K562 (cell line): ENCODE measurements around the gene CNTROB. TPM values are rescaled to one million over a fixed set of nuclear protein-coding genes. Genes with fewer than 3 reads are reported as not detected.

Source experiments
- ARID1B ChIP-seq: fragments of 450-650 bp; IDR thresholded peaks from 2 replicates; pipeline ENCODE4 v1.6.1; 2016; ENCODE audit warnings: antibody characterized with exemption, mild to moderate bottlenecking, inconsistent platforms
- BHLHE40 ChIP-seq: IDR thresholded peaks from 2 replicates; pipeline ENCODE4 v1.6.1; 2011; ENCODE audit warnings: low read length, improper control_type of control experiment
- C11orf30 ChIP-seq: fragments of 450-650 bp; IDR thresholded peaks from 2 replicates; pipeline ENCODE4 v1.6.1; 2016; ENCODE audit warnings: low read depth, mild to moderate bottlenecking
- ETV6 ChIP-seq, 3 experiments: fragments of 150-350 bp in 1 of 3; sonication (generic) in 1 of 3; formaldehyde crosslinking in 1 of 3; IDR thresholded peaks; 2 replicates each; pipeline versions ENCODE4 v1.6.1 to v1.8.0; 2014 to 2022; ENCODE audit warnings: borderline replicate concordance in 2 of 3, low read depth in 2 of 3, antibody characterized with exemption in 1 of 3, low read length in 1 of 3, mild to moderate bottlenecking in 1 of 3, missing genetic modification reagents in 1 of 3
- HDAC2 ChIP-seq: fragments of 450-650 bp; IDR thresholded peaks from 2 replicates; pipeline ENCODE4 v1.6.1; 2016; ENCODE audit warnings: mild to moderate bottlenecking
- IFI16 ChIP-seq: fragments of 250-450 bp; sonication (Bioruptor Pico); IDR thresholded peaks from 2 replicates; pipeline ENCODE4 v2.1.2; 2022; ENCODE audit warnings: mild to moderate bottlenecking, inconsistent platforms
- JUN ChIP-seq, 2 experiments: sonication (generic) in 1 of 2; formaldehyde crosslinking in 1 of 2; IDR thresholded peaks; 2 replicates each; pipeline versions ENCODE4 v1.6.1 to v1.8.0; 2012 to 2022; ENCODE audit warnings: borderline replicate concordance in 2 of 2, mild to moderate bottlenecking in 2 of 2, improper control_type of control experiment in 1 of 2, low read depth in 1 of 2, low read length in 1 of 2, missing genetic modification reagents in 1 of 2
- KDM2B ChIP-seq: fragments of 250-450 bp; sonication (Bioruptor Pico); IDR thresholded peaks from 2 replicates; pipeline ENCODE4 v1.8.0; 2021; ENCODE audit warnings: mild to moderate bottlenecking, moderate library complexity
- MECOM ChIP-seq: fragments of 250-450 bp; sonication (Bioruptor Pico); IDR thresholded peaks from 2 replicates; pipeline ENCODE4 v1.8.0; 2022; ENCODE audit warnings: inconsistent platforms
- MTA1 ChIP-seq: fragments of 450-650 bp; IDR thresholded peaks from 2 replicates; pipeline ENCODE4 v1.6.1; 2017; ENCODE audit warnings: borderline replicate concordance
- NFRKB ChIP-seq: fragments of 450-650 bp; IDR thresholded peaks from 2 replicates; pipeline ENCODE4 v1.6.1; 2016; ENCODE audit warnings: low read depth
- NR2C2 ChIP-seq, 2 experiments: fragments of 200-800 bp in 1 of 2; sonication (Bioruptor generic) in 1 of 2; sonication (generic) in 1 of 2; formaldehyde crosslinking in 1 of 2; IDR thresholded peaks; 2 replicates each; pipeline versions ENCODE4 v1.6.1 to v1.8.0; 2016 to 2022; ENCODE audit warnings: mild to moderate bottlenecking in 1 of 2, missing compliant biosample characterization in 1 of 2, missing genetic modification characterization in 1 of 2, missing genetic modification reagents in 1 of 2
- PTBP1 ChIP-seq: fragments of 200-400 bp; formaldehyde crosslinking; IDR thresholded peaks from 2 replicates; pipeline ENCODE4 v1.6.1; 2017; ENCODE audit warnings: low read depth, low read length
- ZBTB7A ChIP-seq: IDR thresholded peaks from 2 replicates; pipeline ENCODE4 v1.6.1; 2011; ENCODE audit warnings: low read depth, mild to moderate bottlenecking, low read length, moderate library complexity, borderline replicate concordance; ENCODE audit not compliant: control insufficient read depth
- ZNF830 ChIP-seq: fragments of 250-450 bp; sonication (Bioruptor Pico); IDR thresholded peaks from 2 replicates; pipeline ENCODE4 v1.5.0; 2021; ENCODE audit warnings: mild to moderate bottlenecking
- polyA plus RNA-seq, 8 experiments: library from polyadenylated mRNA; depleted of rRNA in 4 of 8; stranded (reverse) in 5 of 8; unstranded in 3 of 8; fragments of >200 nt; fragmentation: Nextera tagmentation in 2 of 8; fragmentation: Illumina TruSeq in 1 of 8; extraction: Ambion mirVana in 2 of 8; extraction: Trizol in 1 of 8; gene quantifications; 2 replicates each; pipeline versions ENCODE4 v1.2.1 to v1.2.3, GENCODE V29; 2011 to 2014; ENCODE audit warnings: inconsistent platforms in 1 of 8, missing spikeins in 1 of 8
- total RNA-seq, 7 experiments: library from RNA; depleted of rRNA in 6 of 7; stranded (reverse); fragments of >200 nt in 6 of 7; fragmentation: Illumina TruSeq in 2 of 7; extraction: Trizol in 2 of 7; gene quantifications; 2 replicates each; pipeline versions ENCODE4 v1.2.1 to v1.2.3, GENCODE V29; 2011 to 2021; ENCODE audit warnings: low replicate concordance in 1 of 7
- TF ChIP-seq, protein P1 (sequence below): fragments of 250-450 bp; sonication (Bioruptor Pico); IDR thresholded peaks from 2 replicates; pipeline ENCODE4 v1.4.0; 2020; ENCODE audit warnings: borderline replicate concordance
- TF ChIP-seq, protein P2 (sequence below), 2 experiments: IDR thresholded peaks; 2 replicates each; pipeline ENCODE4 v1.6.1; 2011; ENCODE audit warnings: borderline replicate concordance in 1 of 2, control low read depth in 1 of 2, low read depth in 1 of 2, low read length in 1 of 2, mild to moderate bottlenecking in 1 of 2, mixed read lengths in 1 of 2, moderate library complexity in 1 of 2; ENCODE audit not compliant: insufficient read depth in 1 of 2, insufficient read length in 1 of 2, poor library complexity in 1 of 2, severe bottlenecking in 1 of 2; ENCODE audit errors: extremely low read depth in 1 of 2
- TF ChIP-seq, protein P3 (sequence below): fragments of 250-450 bp; sonication (Bioruptor Pico); IDR thresholded peaks from 2 replicates; pipeline ENCODE4 v1.5.0; 2021; ENCODE audit warnings: mild to moderate bottlenecking, moderate library complexity

The CNTROB gene
- total and polyA plus RNA-seq, 9 of the 15 experiments (the other 6 are each of a cell fraction or from before 2014, with no cell fraction given) = 1.9 to 33.3 (median 23.0) TPM

DNA sequence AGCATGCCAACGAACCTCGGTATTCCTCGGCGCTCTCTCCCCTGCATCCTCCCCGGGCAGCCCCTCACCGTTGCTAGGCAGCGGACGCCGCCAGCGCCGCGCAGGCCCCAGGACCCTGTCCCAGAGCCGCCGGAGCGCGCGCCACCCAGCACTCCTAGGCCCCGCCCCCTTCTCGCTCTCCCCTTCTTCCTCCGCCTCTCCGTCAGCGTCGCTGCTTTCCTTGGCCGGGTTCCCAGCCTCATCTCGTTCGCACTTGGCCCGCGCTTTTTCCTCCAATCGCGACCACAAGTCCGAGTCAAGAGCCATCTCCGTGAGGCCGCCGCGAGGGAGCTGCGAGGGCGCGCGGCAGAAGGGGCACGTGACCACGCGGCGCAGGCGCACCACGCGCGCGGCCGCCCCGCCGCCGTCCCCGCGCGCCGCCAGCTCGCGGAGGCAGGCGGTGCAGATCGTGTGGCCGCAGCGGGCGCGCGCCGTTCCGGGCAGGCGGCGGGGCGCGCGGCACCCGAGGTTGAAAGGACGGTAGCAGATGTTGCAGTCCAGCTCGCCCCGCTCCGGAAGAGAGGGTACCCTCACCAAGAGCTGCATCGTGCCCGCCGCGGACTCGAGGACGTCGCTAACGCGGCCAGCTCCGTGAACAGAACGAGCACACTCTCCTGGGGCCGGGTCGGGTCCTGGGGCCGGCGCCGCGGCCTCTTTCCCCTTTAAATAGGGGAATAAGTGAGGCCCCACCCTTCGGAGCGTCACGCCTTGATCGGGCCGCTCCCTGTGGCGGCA lies 16.2 kb upstream of the CNTROB start, which contains the start of gene RNF227 (continued):
- TF ChIP-seq, protein P1, sequence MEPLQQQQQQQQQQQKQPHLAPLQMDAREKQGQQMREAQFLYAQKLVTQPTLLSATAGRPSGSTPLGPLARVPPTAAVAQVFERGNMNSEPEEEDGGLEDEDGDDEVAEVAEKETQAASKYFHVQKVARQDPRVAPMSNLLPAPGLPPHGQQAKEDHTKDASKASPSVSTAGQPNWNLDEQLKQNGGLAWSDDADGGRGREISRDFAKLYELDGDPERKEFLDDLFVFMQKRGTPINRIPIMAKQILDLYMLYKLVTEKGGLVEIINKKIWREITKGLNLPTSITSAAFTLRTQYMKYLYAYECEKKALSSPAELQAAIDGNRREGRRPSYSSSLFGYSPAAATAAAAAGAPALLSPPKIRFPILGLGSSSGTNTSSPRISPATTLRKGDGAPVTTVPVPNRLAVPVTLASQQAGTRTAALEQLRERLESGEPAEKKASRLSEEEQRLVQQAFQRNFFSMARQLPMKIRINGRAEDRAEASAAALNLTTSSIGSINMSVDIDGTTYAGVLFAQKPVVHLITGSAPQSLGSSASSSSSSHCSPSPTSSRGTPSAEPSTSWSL = peak; percentile 50; the same call in 1 of the 2 replicates
- TF ChIP-seq ZNF830 (CRISPR knock-in tag) (no peak), MECOM (CRISPR knock-in tag) (no peak), IFI16 (CRISPR knock-in tag) (no peak), MTA1 (no peak), HDAC2 (0 out of 2 replicates have a peak, but pooled peaks have one; percentile 7), BHLHE40 (peak; percentile 82), C11orf30 (no peak), KDM2B (CRISPR knock-in tag) (peak; percentile 22; the same call in 1 of the 2 replicates), JUN (IDR thresholded peaks at IDR 0.05; ENCODE audit: borderline replicate concordance, low read depth, low read length) (peak; percentile 63; the same call in 1 of the 2 replicates), JUN (CRISPR knock-in tag; IDR thresholded peaks at IDR 0.05; ENCODE audit: borderline replicate concordance) (peak; percentile 97; the same call in 1 of the 2 replicates), ARID1B (no peak), ETV6 (IDR thresholded peaks at IDR 0.05; ENCODE audit: borderline replicate concordance in 1 of 2, low read depth in 2 of 2, low read length in 1 of 2) (no peak), ETV6 (CRISPR knock-in tag; IDR thresholded peaks at IDR 0.05; ENCODE audit: borderline replicate concordance) (peak; percentile 92), ZBTB7A (no peak), NFRKB (no peak), PTBP1 (no peak), NR2C2 (CRISPR knock-in tag; IDR thresholded peaks at IDR 0.05) (peak; percentile 81; the same call in 1 of the 2 replicates), NR2C2 (tag; IDR thresholded peaks at IDR 0.05) (peak; percentile 61)
- TF ChIP-seq, protein P2, sequence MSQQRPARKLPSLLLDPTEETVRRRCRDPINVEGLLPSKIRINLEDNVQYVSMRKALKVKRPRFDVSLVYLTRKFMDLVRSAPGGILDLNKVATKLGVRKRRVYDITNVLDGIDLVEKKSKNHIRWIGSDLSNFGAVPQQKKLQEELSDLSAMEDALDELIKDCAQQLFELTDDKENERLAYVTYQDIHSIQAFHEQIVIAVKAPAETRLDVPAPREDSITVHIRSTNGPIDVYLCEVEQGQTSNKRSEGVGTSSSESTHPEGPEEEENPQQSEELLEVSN (IDR thresholded peaks at IDR 0.05; ENCODE audit: borderline replicate concordance in 1 of 2, extremely low read depth in 1 of 2, insufficient read depth in 1 of 2, insufficient read length in 1 of 2, low read depth in 1 of 2, low read length in 1 of 2, poor library complexity in 1 of 2, severe bottlenecking in 1 of 2) = peak; percentile 98 to 99
- TF ChIP-seq, protein P3, sequence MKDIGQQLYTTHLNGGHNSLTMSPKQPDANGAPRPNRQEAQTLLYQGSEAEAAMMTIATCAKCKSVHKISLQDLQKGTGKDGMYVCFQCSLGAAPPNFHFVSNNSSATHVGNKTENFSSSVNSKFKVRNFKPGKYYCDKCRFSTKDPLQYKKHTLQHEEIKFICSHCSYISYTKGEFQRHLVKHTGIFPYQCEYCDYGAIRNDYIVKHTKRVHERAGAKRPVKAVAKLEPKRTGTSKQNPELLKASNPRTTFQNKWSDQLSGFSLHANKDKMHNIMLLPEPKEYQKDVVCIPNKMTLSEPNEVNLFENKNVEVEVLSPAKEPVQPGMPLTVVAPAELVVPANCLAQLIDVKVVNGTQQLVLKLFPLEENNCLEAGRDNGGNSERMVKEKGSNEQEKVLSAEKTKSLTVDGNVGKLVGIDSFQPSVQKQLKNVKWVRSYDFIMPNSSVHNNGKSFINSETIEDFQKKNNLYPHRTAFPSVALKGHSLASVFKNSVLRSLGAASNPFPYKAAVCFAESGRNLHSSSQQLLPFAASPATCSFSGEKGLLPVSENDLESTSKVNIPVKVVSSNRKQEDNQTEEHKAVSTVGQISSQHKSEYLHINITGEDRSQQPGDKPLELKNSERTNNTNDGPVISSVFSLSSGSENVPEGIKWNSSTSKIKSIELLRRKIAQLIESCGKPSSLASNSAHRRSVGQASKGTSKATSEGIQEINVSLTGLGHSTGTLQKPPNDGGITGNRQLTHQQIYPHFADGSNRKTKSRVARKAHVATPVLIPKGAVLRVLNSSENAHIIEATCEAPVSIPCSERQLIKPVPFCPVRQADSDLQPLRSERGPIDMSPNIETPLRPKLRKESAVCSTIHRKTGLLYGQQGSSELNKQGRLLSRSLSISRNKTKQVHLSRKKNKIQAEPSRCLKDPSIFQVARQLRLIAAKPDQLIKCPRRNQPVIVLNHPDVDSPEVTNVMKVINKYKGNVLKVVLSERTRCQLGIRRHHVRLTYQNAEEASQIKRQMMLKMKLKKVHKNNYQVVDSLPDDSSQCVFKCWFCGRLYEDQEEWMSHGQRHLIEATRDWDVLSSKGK (CRISPR knock-in tag) = no peak
